Adrenal gland (tissue), 12 donors: ENCODE measurements around the gene IFNGR1. TPM values are rescaled to one million over a fixed set of nuclear protein-coding genes. Genes with fewer than 3 reads are reported as not detected.

Experiments
- DNase-seq, 7 donors: peaks; one replicate each; pipeline ENCODE4 v3.0.0-alpha.2; 2019 to 2020
- H3K27ac ChIP-seq, 5 donors: fragments of 200-600 bp; sonication (generic) in 4 of 5; 1 replicate in 3 of 5; 2 replicates in 2 of 5; pipeline versions ENCODE4 v1.5.1 to v1.8.0; 2016 to 2020; ENCODE audit warnings: mild to moderate bottlenecking in 1 of 5
- H3K27me3 ChIP-seq: fragments of 200-600 bp; 2 replicates; pipeline ENCODE4 v1.8.0; 2021
- H3K36me3 ChIP-seq, 2 donors: fragments of 200-600 bp; replicated peaks in 1 of 2; 1 replicate in 1 of 2; 2 replicates in 1 of 2; pipeline versions ENCODE4 v1.5.1 to v1.8.0; 2018 to 2022
- H3K4me1 ChIP-seq, 2 donors: fragments of 200-600 bp; replicated peaks in 1 of 2; 1 replicate in 1 of 2; 2 replicates in 1 of 2; pipeline versions ENCODE4 v1.5.1 to v1.8.0; 2018 to 2021
- H3K4me3 ChIP-seq, 4 donors: fragments of 200-600 bp; sonication (generic) in 3 of 4; one replicate each; pipeline ENCODE4 v1.5.1; 2016 to 2018
- H3K9me3 ChIP-seq, 3 donors: fragments of 200-600 bp; sonication (generic) in 1 of 3; replicated peaks in 1 of 3; 1 replicate in 2 of 3; 2 replicates in 1 of 3; pipeline versions ENCODE4 v1.5.1 to v1.8.0; 2016 to 2021
- POLR2A ChIP-seq, 2 donors: fragments of 450-650 bp; IDR thresholded peaks; one replicate each; pipeline ENCODE4 v1.6.1; 2017; ENCODE audit warnings: antibody characterized with exemption in 2 of 2, mild to moderate bottlenecking in 2 of 2, moderate library complexity in 1 of 2
- WGBS, 4 donors: extraction: QIAGEN DNeasy Blood & Tissue Kit in 2 of 4; methylation state at CpG; one replicate each; pipeline versions ENCODE4 v1.1.5 to v1.1.7; 2013 to 2017; 5-methylcytosine and 5-hydroxymethylcytosine counted together
- intact Hi-C, 2 donors: fragments of 100-400 bp; cut with DNase I; formaldehyde crosslinking; loops; one replicate each; pipeline versions ENCODE4 v1.14.1 to v1.15.0; 2022 to 2023
- polyA plus RNA-seq, 3 donors: library from polyadenylated mRNA; stranded (reverse); fragments of 200-250 nt in 2 of 3; fragments of 350-450 nt in 1 of 3; fragmentation: Illumina TruSeq in 1 of 3; extraction: RNeasy Lipid Tissue Mini Kit (QIAGEN cat#74804) in 1 of 3; gene quantifications; one replicate each; pipeline ENCODE4 v1.2.3, GENCODE V29; 2013 to 2014
- total RNA-seq, 9 donors: library from RNA; depleted of rRNA in 4 of 9; stranded (reverse); fragments of >200 nt in 4 of 9; fragments of 120-200 nt in 1 of 9; fragmentation: NEBNext Ultra II Directional in 1 of 9; extraction: Animal tissue kit (Norgen Biotek cat#: 25700) in 1 of 9; gene quantifications; one replicate each; pipeline versions ENCODE4 v1.1.0 to v1.2.4, GENCODE V29; 2013 to 2023
- TF ChIP-seq, protein P1 (sequence below), 6 experiments: fragments of 450-650 bp in 4 of 6; fragments of 200-600 bp in 2 of 6; sonication (generic) in 1 of 6; IDR thresholded peaks; 1 replicate in 5 of 6; 2 replicates in 1 of 6; pipeline versions ENCODE4 v1.5.1 to v1.8.0; 2016 to 2021; ENCODE audit warnings: antibody characterized with exemption in 6 of 6, mild to moderate bottlenecking in 2 of 6, moderate library complexity in 1 of 6
- donor health status: healthy with polysubstance abuse.
- donor health status: Bipolar disorder and iron deficiency.
- donor health status: DM: yes; HTN: yes; CAD: no.
- donor health status: DM: no; HTN: no; CAD: no.
- donor health status: DM: no; HTN: no; CAD: no.
- donor health status: DM: yes; HTN: yes; CAD: no.

Gene IFNGR1
- total and polyA plus RNA-seq, 12 donors = 55.5 to 110 (median 69.9) TPM

DNA sequence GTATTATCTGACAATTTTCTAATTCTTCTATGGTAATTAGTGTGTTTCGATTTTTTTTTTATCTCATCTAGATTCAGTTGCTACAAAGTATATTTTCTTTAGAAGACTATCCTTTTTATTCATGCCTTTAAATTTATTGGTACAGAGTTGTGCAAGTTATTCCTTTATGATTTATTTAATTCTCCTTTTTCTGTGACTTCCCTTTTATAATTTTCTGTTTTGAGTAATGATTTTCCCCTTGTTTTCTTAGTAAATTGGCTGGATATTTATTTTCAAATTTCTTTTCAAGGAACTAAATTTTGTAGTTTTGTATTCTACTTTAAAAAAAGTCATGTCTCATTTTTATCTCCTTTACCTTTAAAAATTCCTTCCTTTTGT is 43.3 kb downstream of the IFNGR1 start:
- no peak overlapping the region for H3K27ac ChIP-seq
- no peaks in the 10 kb centered on the region for H3K27me3 ChIP-seq
- TF ChIP-seq POLR2A (IDR thresholded peaks at IDR 0.05) = no peak
- TF ChIP-seq, protein P1, sequence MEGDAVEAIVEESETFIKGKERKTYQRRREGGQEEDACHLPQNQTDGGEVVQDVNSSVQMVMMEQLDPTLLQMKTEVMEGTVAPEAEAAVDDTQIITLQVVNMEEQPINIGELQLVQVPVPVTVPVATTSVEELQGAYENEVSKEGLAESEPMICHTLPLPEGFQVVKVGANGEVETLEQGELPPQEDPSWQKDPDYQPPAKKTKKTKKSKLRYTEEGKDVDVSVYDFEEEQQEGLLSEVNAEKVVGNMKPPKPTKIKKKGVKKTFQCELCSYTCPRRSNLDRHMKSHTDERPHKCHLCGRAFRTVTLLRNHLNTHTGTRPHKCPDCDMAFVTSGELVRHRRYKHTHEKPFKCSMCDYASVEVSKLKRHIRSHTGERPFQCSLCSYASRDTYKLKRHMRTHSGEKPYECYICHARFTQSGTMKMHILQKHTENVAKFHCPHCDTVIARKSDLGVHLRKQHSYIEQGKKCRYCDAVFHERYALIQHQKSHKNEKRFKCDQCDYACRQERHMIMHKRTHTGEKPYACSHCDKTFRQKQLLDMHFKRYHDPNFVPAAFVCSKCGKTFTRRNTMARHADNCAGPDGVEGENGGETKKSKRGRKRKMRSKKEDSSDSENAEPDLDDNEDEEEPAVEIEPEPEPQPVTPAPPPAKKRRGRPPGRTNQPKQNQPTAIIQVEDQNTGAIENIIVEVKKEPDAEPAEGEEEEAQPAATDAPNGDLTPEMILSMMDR (IDR thresholded peaks at IDR 0.05) = no peak
- H3K9me3 ChIP-seq = no peaks in the 10 kb centered on the region
- DNase-seq = no peak
- H3K36me3 ChIP-seq = no peaks in the 10 kb centered on the region
- intact Hi-C loops = no loop called here
- 30 to 73% (median 63%) methylated on average over 1 of the region's 1 CpG for WGBS, 4 donors
- peaks cover 0 to 10% of the 10 kb centered on the region in 2 donors for H3K4me1 ChIP-seq
- H3K4me3 ChIP-seq = no peak overlapping the region

DNA sequence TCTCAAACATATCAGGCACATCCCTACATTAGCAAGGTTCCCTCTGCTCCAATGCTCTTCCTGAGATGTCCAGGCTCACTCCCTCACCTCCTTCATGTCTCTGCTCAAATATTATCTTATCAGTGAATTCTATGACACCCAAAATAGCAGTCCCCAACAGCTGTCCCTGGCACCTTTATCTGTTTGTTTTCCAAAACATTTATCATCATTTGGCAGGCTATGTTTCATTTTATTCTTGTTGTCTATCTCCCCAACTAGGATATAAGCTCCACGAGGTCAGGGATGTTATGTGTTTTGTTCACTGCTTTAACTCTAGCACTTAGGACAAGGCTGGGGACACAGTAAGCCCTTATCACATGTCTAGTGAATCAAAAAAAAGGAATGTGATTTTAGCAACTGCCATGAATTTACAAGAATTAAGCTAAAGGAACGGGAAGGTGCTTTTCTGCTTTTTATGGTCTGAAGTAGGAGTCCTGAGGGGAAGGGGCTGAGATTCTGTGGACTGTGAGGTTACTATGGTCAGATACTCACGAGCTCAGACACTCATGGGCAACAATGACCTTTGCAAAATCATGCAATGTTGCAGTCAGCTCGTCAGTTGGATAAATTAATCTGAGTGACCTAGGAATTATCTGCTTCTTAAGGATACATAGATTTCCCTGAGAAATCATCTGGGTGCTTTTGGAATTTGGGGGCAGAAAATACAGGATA is 43.9 kb downstream of the IFNGR1 start:
- intact Hi-C loops = no loop called here
- no peaks in the 10 kb centered on the region for H3K9me3 ChIP-seq
- H3K27ac ChIP-seq = no peak overlapping the region
- H3K4me3 ChIP-seq = no peak overlapping the region
- H3K4me1 ChIP-seq = peaks cover 0 to 10% of the 10 kb centered on the region in 2 donors
- WGBS, 4 donors = 16 to 33% (median 19%) methylated on average over 4 of the region's 4 CpGs
- TF ChIP-seq POLR2A (IDR thresholded peaks at IDR 0.05) = no peak
- TF ChIP-seq, protein P1 (IDR thresholded peaks at IDR 0.05) = no peak
- H3K36me3 ChIP-seq = no peaks in the 10 kb centered on the region
- DNase-seq = no peak
- H3K27me3 ChIP-seq = no peaks in the 10 kb centered on the region

DNA sequence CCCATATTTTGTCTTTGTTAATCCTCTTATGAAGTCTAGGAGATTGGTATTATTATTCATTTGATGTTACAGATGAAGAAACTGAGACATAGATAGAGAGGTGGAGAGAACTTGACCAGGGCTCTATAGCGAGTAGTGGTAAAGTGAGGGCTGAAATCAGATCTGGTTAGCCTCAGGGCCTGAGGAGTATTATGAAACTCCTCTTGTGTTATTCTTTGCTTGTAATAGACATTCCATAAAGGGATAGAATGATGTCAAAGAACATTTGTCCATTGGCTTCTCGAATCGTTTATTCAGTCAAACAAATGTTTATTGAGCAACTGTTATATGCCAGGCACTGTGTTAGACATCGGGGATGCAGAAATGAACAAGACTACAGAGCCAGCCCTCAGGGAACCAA is 45.7 kb downstream of the IFNGR1 start, which contains the start of gene IL22RA2:
IL22RA2 (minus strand) TSS at position 144 of the 400 bp plus-strand sequence. CDS start 11,895 bp downstream, outside the sequence.
- no peak for DNase-seq
- WGBS, 4 donors = 85 to 89% (median 87%) methylated on average over 4 of the region's 4 CpGs
- no peaks in the 10 kb centered on the region for H3K9me3 ChIP-seq
- H3K4me3 ChIP-seq = no peak within 1 kb of the TSS
- H3K4me1 ChIP-seq = peaks cover 0 to 10% of the 10 kb centered on the region in 2 donors
- intact Hi-C loops = no loop called here
- no peaks in the 10 kb centered on the region for H3K36me3 ChIP-seq
- H3K27ac ChIP-seq = no peak within 1 kb of the TSS
- TF ChIP-seq, protein P1 (IDR thresholded peaks at IDR 0.05) = no peak
- no peaks in the 10 kb centered on the region for H3K27me3 ChIP-seq

DNA sequence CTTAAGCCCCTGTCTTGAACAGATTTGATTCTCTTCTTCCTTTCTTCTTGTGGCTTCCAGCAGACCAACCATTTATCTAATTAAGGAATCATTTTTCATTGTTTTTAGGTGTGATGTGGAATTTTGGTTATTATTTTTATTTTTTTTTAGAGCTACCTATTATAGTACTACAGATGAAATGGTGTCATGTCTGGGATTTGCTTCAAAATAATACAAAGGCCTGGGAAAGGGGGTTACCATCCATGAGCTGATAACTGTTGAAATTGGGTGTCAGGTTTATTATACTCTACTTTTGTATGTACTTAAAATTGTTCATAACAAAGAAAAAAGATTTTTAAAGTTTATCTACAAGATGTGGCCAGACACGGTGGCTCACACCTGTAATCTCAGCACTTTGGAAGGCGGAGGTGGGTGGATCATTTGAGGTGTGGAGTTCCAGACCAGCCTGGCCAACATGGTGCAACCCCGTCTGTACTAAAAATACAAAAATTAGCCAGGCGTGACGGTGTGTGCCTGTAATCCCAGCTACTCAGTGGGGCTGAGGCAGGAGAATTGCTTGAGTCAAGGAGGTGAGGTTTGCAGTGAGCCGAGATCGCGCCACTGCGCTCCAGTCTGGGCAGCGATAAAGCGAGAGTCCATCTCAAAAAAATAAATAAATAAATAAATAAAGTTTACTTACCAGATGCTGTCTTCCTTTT is 46.3 kb downstream of the IFNGR1 start:
- H3K27me3 ChIP-seq = no peaks in the 10 kb centered on the region
- H3K9me3 ChIP-seq = no peaks in the 10 kb centered on the region
- no peaks in the 10 kb centered on the region for H3K36me3 ChIP-seq
- no peak for DNase-seq
- WGBS, 4 donors = 94 to 97% (median 96%) methylated on average over 11 of the region's 11 CpGs
- H3K27ac ChIP-seq = no peak overlapping the region
- peaks cover 0 to 10% of the 10 kb centered on the region in 2 donors for H3K4me1 ChIP-seq
- intact Hi-C loops = no loop called here
- no peak for TF ChIP-seq POLR2A (IDR thresholded peaks at IDR 0.05)
- TF ChIP-seq, protein P1 (IDR thresholded peaks at IDR 0.05) = no peak
- H3K4me3 ChIP-seq = no peak overlapping the region
